Glomerular visceral epithelial cell (primary cell): ENCODE data around the gene LRRIQ1.
A peak's percentile ranks its signal among the peaks of the same experiment; 100 is the strongest.
"Not testable (repeated sequence)": the region's sequence is repeated elsewhere in the genome, so short reads cannot be mapped to it uniquely, and the experiment has no call there.

Experiments used
- DNase-seq: peaks from one replicate; pipeline ENCODE4 v3.0.0-alpha.2; 2016; ENCODE audit errors: extremely low spot score

The LRRIQ1 gene

GRCh38 chr12:85186236-85186635 is 150.1 kb downstream of the LRRIQ1 start:
- no peak for DNase-seq

- no peak for DNase-seq
These were observed 152.5 kb downstream of the LRRIQ1 start for GRCh38 chr12:85188619-85189018.

GRCh38 chr12:85190728-85191127 is 154.6 kb downstream of the LRRIQ1 start:
- DNase-seq, result no peak

DNA sequence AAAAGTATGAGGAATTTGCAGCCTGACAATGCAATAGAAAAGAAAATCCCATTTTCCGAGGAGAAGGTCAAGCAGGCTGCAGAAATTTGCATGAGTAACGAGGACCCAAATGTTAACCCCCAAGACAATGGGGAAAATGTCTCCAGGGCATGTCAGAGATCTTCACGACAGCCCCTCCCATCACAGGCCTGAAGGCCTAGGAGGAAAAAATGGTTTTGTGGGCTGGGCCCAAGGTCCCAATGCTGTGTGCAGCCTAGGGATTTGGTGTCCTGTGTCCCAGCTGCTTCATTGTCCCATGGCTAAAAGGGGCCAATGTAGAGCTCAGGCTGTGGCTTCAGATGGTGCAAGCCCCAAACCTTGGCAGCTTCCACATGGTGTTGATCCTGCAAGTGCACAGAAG is 167.7 kb downstream of the LRRIQ1 start:
- not testable (repeated sequence) for DNase-seq

DNA sequence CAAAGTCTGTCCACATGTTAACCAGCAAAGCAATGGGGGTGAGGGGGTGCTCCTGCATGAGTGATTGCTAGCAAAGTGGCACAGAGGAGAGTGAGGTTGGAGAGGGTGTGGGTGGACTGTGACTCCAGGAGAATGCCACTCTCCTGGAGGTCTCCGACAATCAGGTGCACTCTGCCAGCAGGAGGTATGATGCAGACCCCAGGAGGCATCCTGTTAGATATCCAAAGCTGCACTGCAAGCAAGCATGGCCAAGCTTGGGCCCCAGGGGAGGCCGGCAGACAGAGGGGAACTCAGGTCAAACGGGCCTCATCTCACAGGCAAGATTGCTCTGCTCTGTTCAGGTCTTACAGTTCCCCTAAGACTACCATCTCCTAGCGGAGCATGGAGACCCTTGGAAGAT is 170.4 kb downstream of the LRRIQ1 start:
- DNase-seq, result no peak

DNA sequence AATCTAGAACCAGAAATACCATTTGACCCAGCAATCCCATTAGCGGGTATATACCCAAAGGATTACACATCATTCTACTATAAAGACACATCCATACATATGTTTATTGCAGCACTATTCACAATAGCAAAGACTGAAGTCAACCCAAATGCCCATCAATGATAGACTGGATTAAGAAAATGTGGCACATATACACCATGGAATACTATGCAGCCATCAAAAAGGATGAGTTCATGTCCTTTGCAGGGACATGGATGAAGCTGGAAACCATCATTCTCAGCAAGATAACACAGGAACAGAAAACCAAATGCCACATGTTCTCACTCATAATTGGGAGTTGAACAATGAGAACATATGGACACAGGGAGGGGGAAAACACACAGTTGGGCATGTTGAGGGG is 188.2 kb downstream of the LRRIQ1 start:
- not testable (repeated sequence) for DNase-seq

DNA sequence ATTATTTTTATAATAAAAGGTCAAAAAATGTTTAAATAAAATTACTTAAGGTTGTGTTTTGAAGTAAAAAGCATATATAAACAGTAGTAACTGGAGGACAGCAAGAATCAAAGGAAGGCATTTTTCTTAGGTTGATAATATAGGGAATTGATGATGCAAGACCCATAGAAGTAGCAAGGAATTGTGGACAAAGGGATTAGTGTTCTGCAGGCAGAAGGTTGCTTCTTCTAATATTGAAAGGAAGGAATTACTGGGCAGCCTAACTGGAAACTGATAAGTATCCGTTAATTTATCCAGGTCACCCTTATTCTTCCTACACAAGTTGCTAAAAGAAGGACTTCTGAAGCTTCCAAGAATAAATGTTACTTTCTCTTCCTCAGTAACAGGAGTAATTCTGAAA is 189.3 kb downstream of the LRRIQ1 start:
- no peak for DNase-seq

DNA sequence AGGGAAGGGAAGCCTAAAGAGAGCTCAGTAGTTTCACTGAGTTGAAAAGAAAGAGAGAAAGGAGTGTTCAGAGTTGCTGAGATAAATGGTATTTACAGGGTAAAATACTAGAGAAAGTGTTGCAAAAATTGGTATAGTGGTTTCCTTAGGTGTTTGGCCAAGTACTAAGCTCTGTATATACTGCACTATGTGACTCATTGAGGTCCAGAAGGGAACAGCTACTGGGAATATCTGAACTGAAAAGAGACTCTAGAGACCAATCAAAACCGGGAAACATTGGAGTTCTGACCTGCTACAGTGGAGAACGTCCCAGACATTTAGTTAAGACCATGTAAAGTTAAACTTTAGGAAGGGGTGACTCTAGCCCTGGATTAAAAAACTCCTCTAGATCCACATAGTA is 201.2 kb downstream of the LRRIQ1 start:
- no peak for DNase-seq

DNA sequence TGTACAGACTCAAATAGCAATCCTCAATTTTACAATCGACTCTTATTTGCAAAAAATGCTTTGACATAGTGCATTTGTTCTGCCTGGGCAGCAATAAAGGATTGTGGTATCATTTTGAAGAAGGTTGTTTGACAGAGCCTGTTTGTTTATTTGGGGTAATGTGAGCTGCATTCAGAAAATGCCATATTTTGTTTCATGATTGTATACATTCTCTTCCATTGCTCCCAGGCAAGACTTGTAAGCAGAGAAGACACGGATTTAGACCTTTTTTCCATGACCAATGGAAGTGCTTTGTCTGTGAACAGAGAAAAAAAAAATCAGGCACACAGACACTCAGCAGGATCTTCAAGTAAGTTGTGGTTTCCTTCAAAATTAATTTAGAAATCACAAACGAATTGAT is 208.4 kb downstream of the LRRIQ1 start:
- no peak for DNase-seq

DNA sequence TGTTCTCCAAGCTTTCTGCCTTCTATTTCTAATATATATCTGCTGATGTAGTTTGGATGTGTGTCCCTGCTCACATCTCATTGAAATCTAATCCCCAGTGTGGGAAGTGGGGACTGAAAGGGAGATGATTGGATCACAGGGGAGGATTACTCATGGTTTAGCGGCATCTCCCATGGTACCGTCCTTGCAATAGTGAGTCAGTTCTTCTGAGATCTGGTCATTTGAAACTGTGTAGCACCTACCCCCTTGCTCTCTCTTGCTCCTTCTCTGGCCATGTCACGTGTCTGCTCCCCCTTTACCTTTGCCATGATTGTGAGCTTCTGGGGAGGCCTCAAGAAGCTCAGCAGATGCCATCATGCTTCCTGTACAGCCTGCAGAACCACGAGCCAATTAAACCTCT is 217.7 kb downstream of the LRRIQ1 start:
- DNase-seq, result no peak

GRCh38 chr12:85257671-85258070 is 221.5 kb downstream of the LRRIQ1 start:
- DNase-seq, result no peak

- DNase-seq, result no peak
These were observed 224.3 kb downstream of the LRRIQ1 start for GRCh38 chr12:85260447-85260846.

DNA sequence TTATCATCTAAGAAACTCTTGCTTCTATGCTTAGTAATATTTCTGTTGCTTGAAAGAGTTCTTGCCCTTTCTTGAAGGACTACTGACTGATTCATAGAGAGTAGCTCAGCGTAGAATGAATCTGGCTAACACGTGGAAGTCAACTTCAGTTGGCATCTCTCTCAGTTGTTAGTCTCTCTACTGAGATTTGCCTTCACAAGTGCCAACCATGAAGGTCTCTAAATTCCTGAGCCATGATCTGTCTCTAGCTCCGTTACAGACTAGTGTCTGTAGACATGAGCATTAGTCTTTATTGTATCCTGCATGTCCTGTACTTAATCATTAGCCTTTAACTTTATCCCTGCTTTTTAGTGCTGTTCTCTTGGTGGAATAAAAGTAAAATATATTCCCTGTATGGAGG is 224.7 kb downstream of the LRRIQ1 start:
- DNase-seq, result peak; percentile 41

DNA sequence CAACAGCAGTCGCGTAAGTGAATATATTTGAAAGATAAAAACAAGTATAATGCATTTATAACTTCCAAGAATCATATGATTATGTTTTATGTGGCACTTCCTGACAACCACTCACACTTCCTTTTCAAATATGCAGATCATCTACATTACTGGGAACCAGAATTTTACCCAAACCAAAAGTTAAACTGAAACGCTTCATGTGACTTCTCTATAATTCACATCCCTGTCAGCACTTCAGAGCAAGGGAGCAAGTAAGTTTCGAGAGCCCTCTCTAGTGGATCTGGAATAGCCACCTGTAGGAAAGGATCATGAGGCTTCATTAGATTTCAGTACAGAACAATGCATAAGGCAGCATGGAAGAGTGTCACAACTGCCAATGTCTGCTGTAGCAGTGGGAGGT is 230.2 kb downstream of the LRRIQ1 start:
- DNase-seq, result no peak

DNA sequence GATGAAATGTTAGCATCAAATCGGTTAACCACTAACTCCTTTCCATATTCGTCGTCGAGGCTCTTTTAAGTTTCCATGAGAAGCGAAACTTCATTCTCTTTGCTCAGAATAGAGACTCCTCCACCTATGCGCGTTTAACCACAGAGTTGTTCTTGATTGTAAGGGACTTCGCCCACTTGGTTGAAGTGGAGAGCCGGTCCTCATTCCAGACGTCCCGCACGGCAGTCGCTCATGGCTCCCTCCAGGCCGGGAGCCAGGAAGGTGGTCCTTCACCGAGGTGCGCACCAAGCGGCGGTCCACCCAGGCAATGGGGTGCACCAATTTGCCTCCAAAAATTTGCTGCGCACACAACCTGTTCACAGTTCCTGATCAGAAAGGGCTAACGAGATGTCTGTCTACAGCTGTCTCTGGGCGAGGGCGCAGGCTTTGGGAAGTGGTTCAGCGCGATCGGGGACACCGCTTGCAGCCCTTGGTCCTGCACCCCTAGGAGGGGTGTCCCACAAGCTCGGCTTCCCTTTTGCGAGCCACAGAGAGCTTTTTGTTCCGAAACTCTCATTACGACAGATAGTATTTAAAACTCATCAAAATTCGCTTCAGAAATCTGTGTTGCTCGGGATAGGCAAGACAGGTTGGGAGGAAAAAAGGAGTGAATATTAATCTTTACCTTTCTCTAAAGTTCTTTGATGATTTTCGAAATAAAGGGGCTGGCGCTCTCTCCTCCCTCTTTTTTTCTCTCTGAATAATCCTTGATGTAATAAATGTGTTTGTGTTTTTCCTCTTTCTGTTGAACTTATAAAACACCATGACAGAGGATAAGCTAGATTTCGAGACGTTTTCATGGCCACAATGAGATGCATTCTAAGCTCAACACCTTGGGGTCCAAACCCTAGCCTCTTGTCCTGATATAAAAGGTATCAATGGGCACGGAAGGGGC is 237.5 kb downstream of the LRRIQ1 start:
- no peak for DNase-seq

- DNase-seq, result no peak
These were observed 238.1 kb downstream of the LRRIQ1 start for GRCh38 chr12:85274315-85274651.

DNA sequence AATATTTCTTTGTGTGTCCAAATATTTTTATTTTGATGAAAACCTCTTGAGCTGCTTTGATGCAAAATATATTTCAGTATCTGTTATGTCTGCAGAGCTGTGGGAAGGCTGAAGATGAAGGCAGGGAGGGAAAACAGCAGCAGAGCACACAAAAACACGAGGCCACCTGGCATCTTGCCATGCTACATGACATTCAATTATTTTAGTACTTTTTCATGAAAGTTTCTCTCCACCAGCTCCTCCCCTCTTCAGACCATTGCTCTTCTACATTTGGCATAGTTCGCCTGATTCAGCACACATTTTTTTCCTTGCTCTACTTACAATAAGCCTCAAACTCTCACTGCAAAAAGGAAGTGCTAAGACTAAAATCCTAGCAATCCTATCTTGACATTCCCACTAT is 239.2 kb downstream of the LRRIQ1 start:
- no peak for DNase-seq

- no peak for DNase-seq
These were observed 241.0 kb downstream of the LRRIQ1 start for GRCh38 chr12:85277191-85277590.

- no peak for DNase-seq
These were observed 241.9 kb downstream of the LRRIQ1 start for GRCh38 chr12:85277900-85278597.

GRCh38 chr12:85278598-85279448 is 242.7 kb downstream of the LRRIQ1 start:
- no peak for DNase-seq

- DNase-seq, result peak; percentile 31
These were observed 243.5 kb downstream of the LRRIQ1 start for GRCh38 chr12:85279449-85280164.
